PC-9 (cell line): Measurements from ENCODE around the gene KIAA0753. TPM values are rescaled to one million over a fixed set of nuclear protein-coding genes. Genes with fewer than 3 reads are reported as not detected.

Source experiments
- BruUV-seq: library from RNA; stranded (reverse); fragments of 400-500 nt; replicated peaks from 2 replicates; lab custom pipeline; 2021; lab: Mats Ljungman, UMichigan
- CTCF ChIA-PET: fragments of 300-600 bp; sonication (Branson Sonifier 250); formaldehyde crosslinking; loops from one replicate; lab custom pipeline; 2022; ENCODE audit warnings: antibody characterized with exemption; lab: Charles Lee
- POLR2A ChIA-PET: fragments of 300-600 bp; sonication (Branson Sonifier 250); formaldehyde crosslinking; loops from one replicate; lab custom pipeline; 2022; ENCODE audit warnings: antibody characterized with exemption; ENCODE audit not compliant: unreplicated experiment; lab: Charles Lee
- DNase-seq, 2 experiments: peaks; one replicate each; pipeline versions ENCODE4 v3.0.0 to v3.0.0-alpha.2; 2015 to 2022; ENCODE audit warnings: mixed read lengths in 1 of 2
- H2AFZ ChIP-seq: fragments of 200-600 bp; sonication (generic); 2 replicates; pipeline ENCODE4 v1.8.1; 2017; ENCODE audit warnings: antibody characterized with exemption
- H3F3A ChIP-seq: fragments of 200-600 bp; sonication (generic); 2 replicates; pipeline ENCODE4 v1.8.1; 2017; ENCODE audit warnings: antibody characterized with exemption, mild to moderate bottlenecking, low read depth; ENCODE audit not compliant: insufficient read depth
- H3K27ac ChIP-seq: fragments of 200-600 bp; sonication (generic); 2 replicates; pipeline ENCODE4 v1.6.1; 2016; ENCODE audit warnings: mixed run types
- H3K27me3 ChIP-seq: fragments of 200-600 bp; sonication (generic); 2 replicates; pipeline ENCODE4 v1.6.1; 2016; ENCODE audit warnings: low read depth, mixed run types; ENCODE audit not compliant: insufficient read depth
- H3K36me3 ChIP-seq: fragments of 200-600 bp; sonication (generic); 2 replicates; pipeline ENCODE4 v1.6.1; 2016; ENCODE audit warnings: low read depth, mixed run types
- H3K4me1 ChIP-seq: fragments of 200-600 bp; sonication (generic); replicated peaks from 2 replicates; pipeline ENCODE4 v1.6.1; 2016; ENCODE audit warnings: mixed run types; ENCODE audit not compliant: insufficient read depth
- H3K4me2 ChIP-seq: fragments of 200-600 bp; sonication (generic); 2 replicates; pipeline ENCODE4 v1.6.1; 2017; ENCODE audit warnings: mixed run types
- H3K4me3 ChIP-seq: fragments of 200-600 bp; sonication (generic); 2 replicates; pipeline ENCODE4 v1.6.1; 2016; ENCODE audit warnings: mixed run types
- H3K79me2 ChIP-seq: fragments of 200-600 bp; sonication (generic); 2 replicates; pipeline ENCODE4 v1.6.1; 2017; ENCODE audit warnings: low read depth, mixed run types
- H3K9me2 ChIP-seq: fragments of 200-600 bp; sonication (generic); 2 replicates; pipeline ENCODE4 v1.8.1; 2017; ENCODE audit warnings: mild to moderate bottlenecking; ENCODE audit not compliant: insufficient read depth
- H3K9me3 ChIP-seq: fragments of 200-600 bp; sonication (generic); 2 replicates; pipeline ENCODE4 v1.8.1; 2016; ENCODE audit warnings: low read depth; ENCODE audit not compliant: insufficient read depth
- H4K20me1 ChIP-seq: fragments of 200-600 bp; sonication (generic); 2 replicates; pipeline ENCODE4 v1.8.1; 2017; ENCODE audit not compliant: insufficient read depth
- EZH2 ChIP-seq: fragments of 200-600 bp; sonication (generic); IDR thresholded peaks from 2 replicates; pipeline ENCODE4 v1.8.0; 2017; ENCODE audit warnings: antibody characterized with exemption, low read depth
- intact Hi-C: fragments of 100-400 bp; cut with micrococcal nuclease; formaldehyde crosslinking; loops from one replicate; pipeline ENCODE4 v1.10.0; 2022; ENCODE audit not compliant: unreplicated experiment
- total RNA-seq: library from RNA; stranded (reverse); gene quantifications from 2 replicates; pipeline ENCODE4 v1.2.3, GENCODE V29; 2021
- TF ChIP-seq, protein P1 (sequence below): fragments of 200-600 bp; sonication (generic); conservative IDR thresholded peaks from 2 replicates; pipeline ENCODE4 v1.6.1; 2017; ENCODE audit warnings: mixed run types, antibody characterized with exemption, mild to moderate bottlenecking, moderate library complexity

KIAA0753 gene
- total RNA-seq, 1 experiment from 2014 or later, result 47.0 TPM

DNA sequence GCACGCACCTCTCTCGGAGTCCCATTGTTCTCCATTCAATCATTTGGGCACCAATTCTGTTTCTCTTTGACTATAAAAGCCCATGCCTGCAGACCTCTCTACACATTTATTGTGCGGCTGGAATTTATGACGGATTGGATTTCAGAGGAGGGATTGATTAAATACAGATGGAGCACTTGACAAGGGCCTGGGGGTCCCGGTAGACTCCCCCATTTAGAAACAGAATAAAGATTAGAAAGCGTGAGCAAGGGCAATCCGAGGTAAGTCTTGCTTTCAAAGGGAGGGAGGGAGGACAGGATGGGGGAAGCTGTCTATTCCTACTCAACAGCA, 69.1 kb downstream of the KIAA0753 start:
- Histone ChIP-seq H3K79me2 (no peaks in the 10 kb centered on the region), H3K4me2 (no peak overlapping the region), H3K36me3 (no peaks in the 10 kb centered on the region), H3K9me3 (no peaks in the 10 kb centered on the region), H3K4me1 (peaks cover 7% of the 10 kb centered on the region; the same call in 1 of the 2 replicates), H3K4me3 (no peak overlapping the region), H3F3A (0 out of 2 replicates have a peak, but pooled peaks cover 7% of the 10 kb centered on the region), H3K27ac (no peak overlapping the region), H4K20me1 (no peaks in the 10 kb centered on the region), H3K27me3 (no peaks in the 10 kb centered on the region), H3K9me2 (no peaks in the 10 kb centered on the region), H2AFZ (no peak overlapping the region)
- ChIA-PET CTCF (no interaction called here), POLR2A (interaction anchor here (0.5 kb wide), 1 partner anchor 80 kb away, joined by 3 read pairs; the partner anchor contains the start of genes C17orf100 and MED31)
- no TSS peak for BruUV-seq
- intact Hi-C loops, result no loop called here
- DNase-seq, result no peak
- TF ChIP-seq, protein P1, sequence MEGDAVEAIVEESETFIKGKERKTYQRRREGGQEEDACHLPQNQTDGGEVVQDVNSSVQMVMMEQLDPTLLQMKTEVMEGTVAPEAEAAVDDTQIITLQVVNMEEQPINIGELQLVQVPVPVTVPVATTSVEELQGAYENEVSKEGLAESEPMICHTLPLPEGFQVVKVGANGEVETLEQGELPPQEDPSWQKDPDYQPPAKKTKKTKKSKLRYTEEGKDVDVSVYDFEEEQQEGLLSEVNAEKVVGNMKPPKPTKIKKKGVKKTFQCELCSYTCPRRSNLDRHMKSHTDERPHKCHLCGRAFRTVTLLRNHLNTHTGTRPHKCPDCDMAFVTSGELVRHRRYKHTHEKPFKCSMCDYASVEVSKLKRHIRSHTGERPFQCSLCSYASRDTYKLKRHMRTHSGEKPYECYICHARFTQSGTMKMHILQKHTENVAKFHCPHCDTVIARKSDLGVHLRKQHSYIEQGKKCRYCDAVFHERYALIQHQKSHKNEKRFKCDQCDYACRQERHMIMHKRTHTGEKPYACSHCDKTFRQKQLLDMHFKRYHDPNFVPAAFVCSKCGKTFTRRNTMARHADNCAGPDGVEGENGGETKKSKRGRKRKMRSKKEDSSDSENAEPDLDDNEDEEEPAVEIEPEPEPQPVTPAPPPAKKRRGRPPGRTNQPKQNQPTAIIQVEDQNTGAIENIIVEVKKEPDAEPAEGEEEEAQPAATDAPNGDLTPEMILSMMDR, result no peak
- TF ChIP-seq EZH2, result no peak

DNA sequence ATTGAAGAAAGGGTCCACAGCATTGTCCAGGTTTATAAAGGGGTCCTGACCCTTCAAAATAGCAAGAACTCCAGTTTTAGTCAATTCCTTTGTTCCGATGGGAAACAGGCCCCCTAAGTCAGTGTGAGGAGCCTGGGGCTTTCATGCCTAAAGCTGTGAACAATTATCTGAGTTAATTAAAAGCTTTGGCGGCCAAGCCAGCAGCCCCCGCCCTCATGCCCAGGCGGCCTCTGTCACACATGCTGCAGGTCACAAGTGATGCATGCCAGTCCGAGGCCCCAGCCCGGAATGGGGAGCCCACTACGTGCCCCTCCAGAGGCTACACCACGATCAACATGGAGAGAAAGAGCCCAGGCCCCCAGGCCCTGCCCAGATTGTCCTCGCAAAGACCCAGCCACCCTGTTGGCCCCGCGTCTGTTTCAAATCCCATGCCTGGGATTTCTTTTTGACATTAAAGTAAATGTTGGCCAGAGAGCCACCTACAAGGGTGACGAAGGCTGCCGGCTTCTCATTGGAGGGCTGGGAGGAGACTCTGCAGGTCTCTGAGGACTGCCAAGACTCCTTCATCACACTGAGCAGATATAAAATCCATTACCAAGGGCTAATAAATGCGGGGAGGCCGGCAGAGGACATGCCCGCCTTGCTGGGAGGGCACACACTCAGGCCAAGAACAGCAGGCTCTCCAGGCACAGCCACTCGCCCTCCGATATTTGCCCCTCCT, 69.6 kb downstream of the KIAA0753 start:
- H3K4me3 ChIP-seq, result no peak overlapping the region
- no peak overlapping the region for H2AFZ ChIP-seq
- DNase-seq, result no peak
- ChIA-PET POLR2A (interaction anchor here (0.5 kb wide), 1 partner anchor 80 kb away, joined by 3 read pairs; the partner anchor contains the start of genes C17orf100 and MED31), CTCF (no interaction called here)
- no peaks in the 10 kb centered on the region for H3K9me2 ChIP-seq
- H3F3A ChIP-seq, result 0 out of 2 replicates have a peak, but pooled peaks cover 7% of the 10 kb centered on the region
- TF ChIP-seq EZH2, result no peak
- TF ChIP-seq, protein P1, result no peak
- H3K4me2 ChIP-seq, result no peak overlapping the region
- no peaks in the 10 kb centered on the region for H3K27me3 ChIP-seq
- H3K4me1 ChIP-seq, result peaks cover 7% of the 10 kb centered on the region; the same call in 1 of the 2 replicates
- H3K79me2 ChIP-seq, result no peaks in the 10 kb centered on the region
- H4K20me1 ChIP-seq, result no peaks in the 10 kb centered on the region
- H3K36me3 ChIP-seq, result no peaks in the 10 kb centered on the region
- H3K9me3 ChIP-seq, result no peaks in the 10 kb centered on the region
- no peak overlapping the region for H3K27ac ChIP-seq
- intact Hi-C loops, result no loop called here
- BruUV-seq, result no TSS peak

DNA sequence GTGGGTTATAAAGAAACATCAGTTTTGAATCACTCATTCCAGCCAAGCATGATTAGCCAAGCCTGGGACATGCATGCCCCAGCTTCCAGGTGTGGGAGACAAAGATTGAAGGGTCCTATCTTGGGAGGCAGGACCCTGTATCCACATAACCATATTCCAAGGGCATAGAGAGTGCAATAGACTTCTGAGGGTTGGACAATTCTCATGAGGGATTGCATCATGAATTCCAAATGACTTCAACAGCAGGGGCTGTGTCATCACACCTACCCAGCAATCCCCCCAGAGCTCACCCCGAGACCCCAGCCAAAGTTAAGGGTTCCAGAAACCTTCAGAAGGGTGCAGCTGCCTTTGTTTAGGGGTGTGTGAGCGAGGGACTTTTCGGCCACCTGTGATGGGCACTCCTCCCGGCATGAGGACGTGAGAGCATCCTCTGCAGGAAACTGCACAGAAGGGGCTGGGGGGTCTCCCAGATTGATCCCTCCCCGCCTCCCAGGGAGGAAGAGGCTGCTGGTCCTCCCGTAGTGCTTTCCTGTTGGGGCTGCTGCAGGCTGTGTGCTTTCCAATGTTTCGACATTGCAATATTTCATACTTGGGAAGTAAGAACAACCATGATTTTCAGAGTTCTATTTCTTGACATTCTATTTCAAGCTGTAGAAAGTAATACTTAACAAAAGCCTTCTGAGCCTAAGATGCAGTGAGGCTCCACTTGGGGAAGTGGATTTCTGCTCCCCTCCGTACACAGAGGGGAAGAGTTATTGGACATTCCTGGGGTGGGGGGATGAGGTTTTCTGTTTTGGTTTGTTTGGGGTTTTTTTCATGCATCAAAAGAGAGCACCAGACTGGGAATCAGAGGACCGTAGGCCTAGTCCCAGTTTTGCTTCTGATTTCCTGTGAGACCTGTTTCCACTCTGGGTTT, 70.9 kb downstream of the KIAA0753 start:
- Histone ChIP-seq H3K79me2 (no peaks in the 10 kb centered on the region), H3F3A (0 out of 2 replicates have a peak, but pooled peaks cover 7% of the 10 kb centered on the region), H3K36me3 (no peaks in the 10 kb centered on the region), H3K4me3 (no peak overlapping the region), H3K9me2 (no peaks in the 10 kb centered on the region), H3K9me3 (no peaks in the 10 kb centered on the region), H3K4me2 (no peak overlapping the region), H3K4me1 (peaks cover 7% of the 10 kb centered on the region; the same call in 1 of the 2 replicates), H3K27ac (no peak overlapping the region), H3K27me3 (no peaks in the 10 kb centered on the region), H4K20me1 (no peaks in the 10 kb centered on the region), H2AFZ (no peak overlapping the region)
- TF ChIP-seq, protein P1, result no peak
- TF ChIP-seq EZH2, result no peak
- POLR2A ChIA-PET, result interaction anchor here (0.6 kb wide), 1 partner anchor 256 kb away, joined by 7 read pairs; no protein-coding TSS in a partner anchor
- intact Hi-C loops, result no loop called here
- CTCF ChIA-PET, result interaction anchor here (0.6 kb wide), 1 partner anchor 92 kb away, joined by 4 read pairs; no protein-coding TSS in a partner anchor
- no TSS peak for BruUV-seq
- DNase-seq, result no peak
